ENCODE measurements around the gene SF3B4. TPM values are rescaled to one million over a fixed set of nuclear protein-coding genes. Genes with fewer than 3 reads are reported as not detected.
A peak's percentile ranks its signal among the peaks of the same experiment; 100 is the strongest.
"Not testable (repeated sequence)": the region's sequence is repeated elsewhere in the genome, so short reads cannot be mapped to it uniquely, and the experiment has no call there.

Gene SF3B4
- total RNA-seq, 1 experiment from 2014 or later, result 120 TPM

- H3K27me3 ChIP-seq (ENCODE audit: control insufficient read depth, insufficient read depth, low read length); intact Hi-C loops (cut with micrococcal nuclease; ENCODE audit: unreplicated experiment); H3K9me3 ChIP-seq (ENCODE audit: control insufficient read depth, insufficient read depth, low read depth, low read length); ATAC-seq; DNase-seq (ENCODE audit: low read depth, low spot score); in situ Hi-C loops (cut with HindIII; ENCODE audit: low pct_unique_long_range_greater_than_20kb, low sequenced_read_pairs); BruUV-seq (replicated peaks); H3K36me3 ChIP-seq (ENCODE audit: control insufficient read depth, insufficient read depth, low read length): not testable (repeated sequence)
- Histone ChIP-seq H3K4me1 (ENCODE audit: control insufficient read depth, insufficient read depth, low read length) (peaks cover 15% of the 10 kb centered on the region), H3K27ac (ENCODE audit: low read length) (peak overlapping the region; percentile 99), H3K4me3 (ENCODE audit: low read depth in 2 of 2, low read length in 2 of 2) (peak overlapping the region; percentile 91 to 95)
- ChIA-PET POLR2A (interaction anchor here (0.5 to 1.2 kb wide), 4 partner anchors 29 to 300 kb away, joined by 3 to 7 read pairs (median 3); no protein-coding TSS in a partner anchor), CTCF (interaction anchor here (0.8 kb wide), 1 partner anchor 300 kb away, joined by 6 read pairs; no protein-coding TSS in a partner anchor)
- TF ChIP-seq REST (IDR thresholded peaks at IDR 0.05; ENCODE audit: insufficient read depth in 1 of 2, low read depth in 2 of 2, low read length in 1 of 2), result 0 out of 4 replicates have a peak, but pooled peaks of 1 of the 2 experiments have one; percentile 10
These were observed 40.5 kb downstream of the SF3B4 start for GRCh38 chr1:149887196-149887455.

GRCh38 chr1:149886396-149887195, 41.0 kb downstream of the SF3B4 start:
- intact Hi-C loops (cut with micrococcal nuclease; ENCODE audit: unreplicated experiment) (no loop called here), in situ Hi-C loops (cut with HindIII; ENCODE audit: low pct_unique_long_range_greater_than_20kb, low sequenced_read_pairs) (no loop called here)
- Histone ChIP-seq H3K27me3 (ENCODE audit: control insufficient read depth, insufficient read depth, low read length) (no peaks in the 10 kb centered on the region), H3K4me1 (ENCODE audit: control insufficient read depth, insufficient read depth, low read length) (peaks cover 15% of the 10 kb centered on the region), H3K27ac (ENCODE audit: low read length) (peak overlapping the region; percentile 99), H3K4me3 (ENCODE audit: low read depth in 2 of 2, low read length in 2 of 2) (peak overlapping the region; percentile 91 to 95), H3K9me3 (ENCODE audit: control insufficient read depth, insufficient read depth, low read depth, low read length) (no peaks in the 10 kb centered on the region), H3K36me3 (ENCODE audit: control insufficient read depth, insufficient read depth, low read length) (no peaks in the 10 kb centered on the region; the same call in 1 of the 2 replicates)
- ATAC-seq, result peak; percentile 79
- POLR2A ChIA-PET, result interaction anchor here (0.6 to 1.1 kb wide), 2 partner anchors 33 to 282 kb away, joined by 3 to 5 read pairs; no protein-coding TSS in a partner anchor
- BruUV-seq (replicated peaks), result TSS peak; percentile 99
- peak; percentile 99 for DNase-seq (ENCODE audit: low read depth, low spot score)
- CTCF ChIA-PET, result no interaction called here
- TF ChIP-seq SIN3A (IDR thresholded peaks at IDR 0.05; ENCODE audit: borderline replicate concordance, insufficient read depth, low read depth, low read length) (peak; percentile 6), POLR2AphosphoS5 (IDR thresholded peaks at IDR 0.05; ENCODE audit: low read depth, low read length) (peak; percentile 88), TCF7L2 (IDR thresholded peaks at IDR 0.05; ENCODE audit: low read depth, low read length) (no peak; the same call in 1 of the 2 replicates), CTCF (IDR thresholded peaks at IDR 0.05) (no peak)

GRCh38 chr1:149886121-149886395, 41.5 kb downstream of the SF3B4 start:
- POLR2A ChIA-PET, result interaction anchor here (0.6 to 1.1 kb wide), 4 partner anchors 33 to 282 kb away, joined by 3 to 5 read pairs (median 3); no protein-coding TSS in a partner anchor
- H3K27me3 ChIP-seq (ENCODE audit: control insufficient read depth, insufficient read depth, low read length); in situ Hi-C loops (cut with HindIII; ENCODE audit: low pct_unique_long_range_greater_than_20kb, low sequenced_read_pairs); CTCF ChIA-PET; intact Hi-C loops (cut with micrococcal nuclease; ENCODE audit: unreplicated experiment); H3K9me3 ChIP-seq (ENCODE audit: control insufficient read depth, insufficient read depth, low read depth, low read length); DNase-seq (ENCODE audit: low read depth, low spot score); ATAC-seq; H3K36me3 ChIP-seq (ENCODE audit: control insufficient read depth, insufficient read depth, low read length): not testable (repeated sequence)
- BruUV-seq (replicated peaks), result TSS peak; percentile 92
- Histone ChIP-seq H3K27ac (ENCODE audit: low read length) (peak overlapping the region; percentile 86), H3K4me1 (ENCODE audit: control insufficient read depth, insufficient read depth, low read length) (peaks cover 15% of the 10 kb centered on the region), H3K4me3 (ENCODE audit: low read depth in 2 of 2, low read length in 2 of 2) (peak overlapping the region; percentile 91 to 95)
